ENCODE results near the gene OLA1.

The OLA1 gene

GRCh38 chr2:174224665-174225288 lies 23.6 kb downstream of the OLA1 start:
- no peak for DNase-seq (ENCODE audit: low read depth)

DNA sequence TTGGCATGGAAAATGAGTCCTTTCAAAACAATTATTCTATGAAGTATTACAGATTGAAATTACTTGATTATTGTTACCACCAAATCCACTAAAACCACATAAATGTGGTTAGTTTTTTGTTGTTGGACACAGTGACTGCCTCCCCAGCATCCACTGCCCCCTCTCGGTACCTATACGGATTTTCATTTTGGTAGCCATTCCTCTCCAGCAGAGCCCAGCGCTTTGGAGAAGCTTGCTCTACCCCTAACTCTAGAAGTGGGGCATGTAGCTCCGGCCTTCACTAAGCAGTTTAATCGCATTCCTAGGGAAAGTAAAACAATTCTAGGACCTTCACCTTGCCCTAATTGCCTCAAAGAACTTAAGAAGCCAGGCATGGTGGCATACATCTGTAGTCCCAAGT lies 24.2 kb downstream of the OLA1 start:
- no peak for DNase-seq (ENCODE audit: low read depth)

DNA sequence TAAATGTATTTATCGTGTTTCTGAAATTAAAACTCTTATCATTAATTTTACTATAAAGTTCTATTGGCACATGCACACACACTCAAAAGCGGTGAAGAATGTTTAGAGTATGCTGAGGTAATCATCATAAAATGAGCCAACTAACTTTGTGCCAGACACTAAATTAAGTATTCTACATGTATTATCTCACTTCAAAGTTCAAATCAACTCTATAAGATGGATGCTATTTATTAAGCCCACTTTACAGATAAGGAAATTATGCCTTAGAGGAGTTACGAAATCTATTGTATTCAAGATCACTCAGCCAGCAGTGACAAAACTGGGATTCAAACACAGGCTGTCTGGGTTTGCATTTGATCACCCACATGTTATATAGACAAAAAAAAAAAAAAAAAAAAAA lies 24.9 kb downstream of the OLA1 start:
- no peak for DNase-seq (ENCODE audit: low read depth)

GRCh38 chr2:174222154-174222553 lies 26.2 kb downstream of the OLA1 start:
- no peak for DNase-seq (ENCODE audit: low read depth)

DNA sequence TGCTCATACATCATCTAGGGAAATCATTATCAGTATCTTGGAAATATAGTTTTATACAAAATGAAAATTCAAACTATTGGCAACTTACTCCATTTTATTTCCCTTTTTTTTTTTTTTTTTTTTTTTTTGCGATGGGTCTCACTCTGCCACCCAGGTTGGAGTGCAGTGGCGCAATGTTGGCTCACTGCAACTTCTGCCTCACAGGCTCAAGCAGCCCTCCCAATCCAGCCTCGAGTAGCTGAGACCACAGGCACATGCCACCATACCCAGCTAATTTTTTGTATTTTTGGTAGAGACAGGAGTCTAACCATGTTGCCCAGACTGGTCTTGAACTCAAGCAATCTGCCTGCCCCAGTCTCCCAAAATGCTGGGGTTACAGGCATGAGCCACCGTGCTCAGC lies 29.0 kb downstream of the OLA1 start:
- no peak for DNase-seq (ENCODE audit: low read depth)

GRCh38 chr2:174218773-174219172 lies 29.6 kb downstream of the OLA1 start:
- DNase-seq (ENCODE audit: low read depth) = no peak

DNA sequence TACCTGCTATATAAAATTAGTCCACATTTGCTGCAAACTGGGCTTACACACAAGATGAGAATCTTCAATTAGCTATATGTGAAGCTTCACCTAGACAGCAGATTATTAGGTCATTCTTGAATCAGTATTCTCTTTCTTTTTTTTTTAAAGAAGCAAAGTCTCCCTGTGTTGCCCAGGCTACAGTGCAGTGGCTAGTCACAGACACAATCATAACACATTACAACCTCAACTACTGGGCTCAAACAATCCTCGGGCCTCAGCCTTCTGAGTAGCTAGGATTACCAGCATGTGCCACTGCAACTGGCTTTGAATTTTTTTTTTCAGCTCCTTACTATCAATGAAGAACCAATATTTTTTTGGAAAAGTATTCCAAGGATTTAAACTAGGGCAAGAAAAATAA lies 30.5 kb downstream of the OLA1 start:
- DNase-seq (ENCODE audit: low read depth) = no peak

- no peak for DNase-seq (ENCODE audit: low read depth)
Measured at GRCh38 chr2:174211954-174212353, 36.4 kb downstream of the OLA1 start.

DNA sequence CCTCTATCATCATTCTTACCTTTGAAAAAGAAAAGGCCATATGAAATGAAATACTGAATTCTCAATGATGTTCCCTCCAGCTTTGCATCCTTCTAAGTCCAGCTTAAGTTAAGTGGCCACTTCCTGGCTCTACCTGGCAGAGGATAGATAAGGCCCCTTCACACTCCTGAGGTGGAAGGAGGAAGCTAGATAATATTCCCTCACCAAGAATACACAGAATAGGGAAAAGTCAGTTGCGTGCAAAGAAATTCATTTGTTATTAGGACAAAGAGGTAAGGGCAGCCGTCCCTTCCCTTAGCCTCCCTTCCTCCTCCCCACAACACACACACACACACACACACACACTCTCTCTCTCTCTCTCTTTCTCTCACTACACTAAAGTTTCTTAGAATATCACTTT lies 37.5 kb downstream of the OLA1 start:
- no peak for DNase-seq (ENCODE audit: low read depth)

DNA sequence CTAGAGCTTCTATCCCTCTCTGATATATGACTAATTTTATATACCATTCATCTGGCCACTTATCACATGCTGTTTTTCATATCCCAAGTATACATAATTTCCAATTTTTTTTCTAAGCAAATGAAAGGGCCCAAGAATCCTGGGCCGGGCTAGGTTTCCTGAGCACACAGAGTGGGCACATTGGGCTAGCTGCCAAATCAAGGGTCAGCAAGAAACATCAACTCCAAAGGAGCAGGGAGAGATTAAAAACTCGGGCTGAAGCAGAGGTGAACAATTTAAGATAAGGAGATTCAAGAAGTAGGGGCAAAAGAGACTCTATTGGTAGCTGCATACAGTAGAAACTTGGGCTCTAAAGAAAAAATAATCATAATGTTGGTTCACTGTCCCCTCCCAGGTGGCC lies 39.0 kb downstream of the OLA1 start:
- DNase-seq (ENCODE audit: low read depth) = no peak

DNA sequence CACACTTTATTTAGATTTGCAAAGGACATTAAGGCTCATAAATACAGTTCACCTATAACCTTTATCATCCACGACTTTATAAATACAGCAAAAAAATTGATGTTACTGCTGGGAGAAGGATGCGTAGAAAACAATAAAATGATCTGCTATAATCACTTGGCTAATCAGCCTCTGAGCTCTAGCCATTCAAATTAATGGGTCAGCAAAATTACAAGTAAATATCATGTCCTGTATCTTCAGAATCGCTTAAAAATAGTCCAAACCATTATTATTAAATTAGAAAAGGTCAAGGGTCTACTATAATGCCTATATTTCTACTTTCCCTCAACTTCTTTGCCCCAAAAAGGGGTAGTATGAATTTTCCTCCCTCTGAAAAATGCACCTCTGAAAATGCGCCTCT lies 40.3 kb downstream of the OLA1 start:
- no peak for DNase-seq (ENCODE audit: low read depth)

GRCh38 chr2:174205562-174205961 lies 42.8 kb downstream of the OLA1 start:
- DNase-seq (ENCODE audit: low read depth) = no peak

DNA sequence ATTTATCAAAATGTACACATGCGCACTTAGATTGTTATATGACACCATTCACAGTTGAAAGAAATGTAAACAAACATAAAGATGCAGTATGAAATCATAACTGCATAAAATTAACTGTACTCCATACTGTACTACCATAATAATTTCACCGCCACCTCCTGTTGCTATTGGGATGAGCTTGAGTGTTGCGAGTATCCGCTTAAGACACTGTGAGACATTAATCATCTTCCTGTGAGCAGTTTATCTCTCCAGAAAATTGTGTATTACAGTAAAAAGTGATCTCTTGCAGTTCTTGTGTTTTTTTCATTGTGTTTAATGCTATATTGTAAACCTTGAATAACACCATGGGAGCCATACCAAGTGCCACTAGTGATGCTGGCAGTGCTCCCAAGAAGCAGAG lies 46.1 kb downstream of the OLA1 start:
- DNase-seq (ENCODE audit: low read depth) = no peak

DNA sequence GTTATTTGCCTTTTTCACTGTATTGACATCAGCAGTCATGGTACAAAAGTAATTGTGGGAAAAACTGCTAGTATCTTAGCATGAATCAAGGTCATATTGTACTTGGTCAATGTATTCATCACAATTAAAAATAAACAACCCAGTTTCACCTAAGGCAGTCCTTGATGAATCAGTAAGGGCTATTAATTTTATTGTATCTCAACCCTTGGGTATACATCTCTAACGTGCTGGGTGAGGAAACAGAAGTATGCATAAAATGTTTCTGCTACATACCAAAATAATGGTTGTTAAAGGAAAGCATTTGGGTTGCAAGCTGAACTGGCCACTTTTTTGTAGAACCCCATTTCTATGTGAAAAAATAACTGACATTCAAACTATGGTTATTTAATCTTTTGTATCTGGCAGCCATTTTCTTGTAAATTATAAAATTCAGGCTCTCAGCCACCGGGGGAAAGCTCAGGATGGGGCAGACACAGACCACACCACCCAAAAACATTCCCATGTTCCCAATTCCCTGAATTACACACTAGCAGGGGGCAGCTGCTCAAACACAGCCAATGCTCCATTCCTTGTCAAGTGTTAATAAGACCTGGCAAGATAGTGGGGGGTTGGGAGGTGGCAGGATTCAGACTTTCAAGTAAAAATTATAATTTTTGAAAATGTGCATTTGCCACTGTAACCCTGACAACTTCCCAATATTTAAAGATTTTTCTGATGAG lies 49.3 kb downstream of the OLA1 start:
- no peak for DNase-seq (ENCODE audit: low read depth)

DNA sequence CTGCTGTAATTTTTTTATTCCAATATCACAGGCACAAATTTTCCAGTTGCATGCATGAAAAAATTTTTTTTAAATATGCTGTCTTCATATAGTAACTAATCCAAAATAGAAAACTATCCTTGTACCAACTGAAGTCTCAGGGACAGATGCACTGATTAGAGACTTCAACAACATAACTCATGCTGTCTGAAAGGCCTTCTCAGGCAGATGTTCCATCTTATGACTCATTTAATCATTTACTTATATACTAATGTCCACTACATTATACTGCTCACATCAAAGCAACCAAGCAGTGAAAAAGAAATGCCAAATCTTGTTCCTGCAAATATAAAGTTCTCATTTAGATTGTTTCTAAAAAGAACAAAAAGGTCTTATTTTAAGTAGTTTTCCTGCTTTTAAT lies 53.1 kb downstream of the OLA1 start:
- DNase-seq (ENCODE audit: low read depth) = no peak

- no peak for DNase-seq (ENCODE audit: low read depth)
Measured at GRCh38 chr2:174193737-174194136, 54.6 kb downstream of the OLA1 start.

GRCh38 chr2:174192664-174193063 lies 55.7 kb downstream of the OLA1 start:
- DNase-seq (ENCODE audit: low read depth) = no peak

DNA sequence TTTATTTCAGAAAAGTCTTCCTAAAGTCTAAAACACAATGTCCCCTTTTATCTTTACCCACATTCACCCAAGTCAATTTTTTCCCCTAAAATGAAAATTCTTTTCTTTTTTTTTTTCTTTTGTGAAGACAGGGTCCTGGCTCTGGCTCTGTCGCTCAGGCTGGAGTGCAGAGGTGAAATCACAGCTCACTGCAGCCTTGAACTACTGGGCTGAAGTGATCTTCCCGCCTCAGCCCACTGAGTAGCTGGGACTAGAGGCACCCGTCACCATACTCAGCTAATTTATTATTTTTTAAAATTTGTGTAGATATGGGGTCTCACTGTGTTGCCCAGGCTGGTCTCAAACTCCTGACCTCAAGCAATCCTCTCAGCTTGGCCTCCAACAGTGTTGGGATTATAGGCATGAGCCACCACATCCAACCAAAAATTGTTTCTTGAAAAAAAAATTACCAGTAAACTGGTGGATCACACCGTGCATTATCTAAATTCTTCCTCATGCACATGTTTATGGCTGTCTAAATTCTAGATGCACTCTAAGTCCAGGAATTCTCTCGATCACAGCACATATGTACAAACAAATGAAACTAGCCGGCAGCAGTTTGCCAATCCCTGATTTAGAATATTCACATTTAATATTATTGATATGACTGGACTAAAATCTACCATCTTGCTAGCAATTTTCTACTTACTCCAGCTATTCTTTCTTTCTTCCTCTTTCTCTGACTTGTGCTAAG lies 56.8 kb downstream of the OLA1 start:
- no peak for DNase-seq (ENCODE audit: low read depth)

DNA sequence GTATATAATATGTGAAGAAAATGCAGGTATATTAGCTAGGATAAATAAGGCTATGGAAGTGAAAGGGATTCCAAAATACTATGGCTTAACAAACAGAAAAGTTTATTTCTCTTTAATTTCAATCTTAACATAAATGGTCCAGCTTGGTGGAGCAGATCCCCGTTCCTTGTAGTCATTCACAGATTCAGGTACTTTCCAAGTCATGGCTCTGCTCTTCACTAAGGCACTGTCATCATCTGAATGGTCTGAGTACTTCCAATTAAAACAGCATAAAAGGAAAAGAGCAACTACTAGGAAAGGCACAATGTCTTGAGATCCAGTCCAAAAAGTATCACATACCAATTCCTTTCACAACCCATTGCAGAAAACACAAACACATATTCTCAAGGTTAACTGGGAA lies 63.4 kb downstream of the OLA1 start:
- DNase-seq (ENCODE audit: low read depth) = no peak

- DNase-seq (ENCODE audit: low read depth) = no peak
Measured at GRCh38 chr2:174184504-174184903, 63.8 kb downstream of the OLA1 start.

DNA sequence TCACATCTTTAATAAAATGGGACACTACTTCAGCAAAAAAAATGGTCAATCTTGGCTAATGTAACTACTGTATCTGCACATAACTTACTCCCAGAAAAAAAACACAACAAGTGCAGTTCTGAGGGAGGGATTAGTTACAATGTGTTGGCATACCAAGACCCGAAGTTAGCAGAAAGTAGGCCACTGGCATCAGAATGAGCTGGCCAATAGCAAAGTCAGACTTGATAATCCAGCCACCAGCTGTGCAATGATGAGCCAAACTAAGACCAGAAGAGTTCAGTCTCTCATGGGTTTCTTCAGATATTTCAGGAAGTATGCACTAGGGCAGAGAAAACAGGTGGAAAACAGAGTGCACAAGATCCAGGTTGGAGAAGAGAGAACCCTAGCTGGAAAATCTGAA lies 65.3 kb downstream of the OLA1 start:
- no peak for DNase-seq (ENCODE audit: low read depth)

DNA sequence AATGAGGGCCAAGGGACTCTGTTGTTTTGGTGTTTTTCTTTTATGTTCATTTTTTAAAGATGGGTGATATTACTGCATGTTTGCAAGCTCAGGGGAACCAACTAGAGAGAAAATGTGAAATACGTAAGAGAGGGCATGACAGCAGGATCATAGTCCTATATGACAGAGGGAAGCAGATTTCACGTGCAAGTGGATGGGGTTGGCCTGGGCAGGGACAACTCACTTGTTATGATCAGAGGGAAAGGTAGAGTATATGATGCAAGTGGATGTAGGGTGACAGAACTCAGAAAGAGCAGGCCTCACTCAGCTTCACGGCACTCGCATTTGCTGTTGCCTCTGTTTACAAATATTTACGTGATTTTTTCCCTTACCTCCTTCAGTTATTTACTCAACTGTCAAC lies 67.0 kb downstream of the OLA1 start:
- no peak for DNase-seq (ENCODE audit: low read depth)

- DNase-seq (ENCODE audit: low read depth) = no peak
Measured at GRCh38 chr2:174180726-174181236, 67.6 kb downstream of the OLA1 start.

Data from non-pigmented ciliary epithelial cell (primary cell).